Heart left ventricle (tissue), 13 donors: ENCODE data around the gene EDEM1.

ENCODE experiments used
- POLR2A ChIP-seq, 2 donors: fragments of 450-650 bp; IDR thresholded peaks; one replicate each; pipeline ENCODE4 v1.6.1; 2017; ENCODE audit warnings: antibody characterized with exemption in 2 of 2, mild to moderate bottlenecking in 2 of 2, moderate library complexity in 2 of 2
- TF ChIP-seq, protein P1 (sequence below), 12 donors: fragments of 200-600 bp; sonication (generic) in 4 of 12; IDR thresholded peaks; one replicate each; pipeline versions ENCODE4 v1.5.0 to v1.8.0; 2018 to 2022; ENCODE audit warnings: antibody characterized with exemption in 12 of 12, mild to moderate bottlenecking in 5 of 12
- donor health status: ischemic (EF 13 %, LVEDD 7.1; RV severe dilation, severe dysfunction).
- donor health status: DM: no; HTN: yes; CAD: no.
- donor health status: DM: no; HTN: no; CAD: no.
- donor health status: ischemic (EF 25% LVEDD 6.9; RV normal size, moderate dysfunction).
- donor health status: ischemic (EF 25% LVEDD 5.7; RV mildly dilated, moderate dysfunction).
- donor health status: ischemic (EF 35%, LVEDD 5.7; RV mildly dilated, moderate dysfunction).
- donor health status: nonischemic (EF 11% LVEDD 7.7; RV severe dilation, severe dysfunction).
- donor health status: DM: yes; HTN: yes; CAD: no.
- donor health status: PGD.
- donor health status: ischemic (EF 29% LVEDD 5.4; RV normal size, mild dysfunction).
- donor health status: nonischemic (EF 23%, LVEDD 6.1; RV moderate dilation, normal function).

- TF ChIP-seq, protein P1, sequence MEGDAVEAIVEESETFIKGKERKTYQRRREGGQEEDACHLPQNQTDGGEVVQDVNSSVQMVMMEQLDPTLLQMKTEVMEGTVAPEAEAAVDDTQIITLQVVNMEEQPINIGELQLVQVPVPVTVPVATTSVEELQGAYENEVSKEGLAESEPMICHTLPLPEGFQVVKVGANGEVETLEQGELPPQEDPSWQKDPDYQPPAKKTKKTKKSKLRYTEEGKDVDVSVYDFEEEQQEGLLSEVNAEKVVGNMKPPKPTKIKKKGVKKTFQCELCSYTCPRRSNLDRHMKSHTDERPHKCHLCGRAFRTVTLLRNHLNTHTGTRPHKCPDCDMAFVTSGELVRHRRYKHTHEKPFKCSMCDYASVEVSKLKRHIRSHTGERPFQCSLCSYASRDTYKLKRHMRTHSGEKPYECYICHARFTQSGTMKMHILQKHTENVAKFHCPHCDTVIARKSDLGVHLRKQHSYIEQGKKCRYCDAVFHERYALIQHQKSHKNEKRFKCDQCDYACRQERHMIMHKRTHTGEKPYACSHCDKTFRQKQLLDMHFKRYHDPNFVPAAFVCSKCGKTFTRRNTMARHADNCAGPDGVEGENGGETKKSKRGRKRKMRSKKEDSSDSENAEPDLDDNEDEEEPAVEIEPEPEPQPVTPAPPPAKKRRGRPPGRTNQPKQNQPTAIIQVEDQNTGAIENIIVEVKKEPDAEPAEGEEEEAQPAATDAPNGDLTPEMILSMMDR (IDR thresholded peaks at IDR 0.05) = no peak
- no peak for TF ChIP-seq POLR2A (IDR thresholded peaks at IDR 0.05)
Measured at GRCh38 chr3:5238545-5238944, 51.0 kb downstream of the EDEM1 start.
